Skeletal muscle tissue (tissue), 4 donors: ENCODE results near the gene PLA2G2C. TPM values are rescaled to one million over a fixed set of nuclear protein-coding genes. Genes with fewer than 3 reads are reported as not detected.

ENCODE experiments used
- H3K27ac ChIP-seq: one replicate; pipeline ENCODE4 v1.7.0; 2013; ENCODE audit warnings: mild to moderate bottlenecking, low read depth, low read length, inconsistent platforms
- H3K27me3 ChIP-seq, 3 donors: one replicate each; pipeline ENCODE4 v1.7.0; 2013; ENCODE audit warnings: low read length in 3 of 3; ENCODE audit not compliant: control insufficient read depth in 3 of 3, insufficient read depth in 3 of 3
- H3K36me3 ChIP-seq, 3 donors: one replicate each; pipeline ENCODE4 v1.7.0; 2013; ENCODE audit warnings: low read length in 3 of 3; ENCODE audit not compliant: control insufficient read depth in 3 of 3, insufficient read depth in 3 of 3
- H3K4me1 ChIP-seq, 3 donors: one replicate each; pipeline ENCODE4 v1.7.0; 2013; ENCODE audit warnings: low read length in 3 of 3, mild to moderate bottlenecking in 3 of 3; ENCODE audit not compliant: control insufficient read depth in 3 of 3, insufficient read depth in 3 of 3
- H3K4me3 ChIP-seq, 3 donors: one replicate each; pipeline ENCODE4 v1.7.0; 2013; ENCODE audit warnings: low read length in 3 of 3
- H3K9ac ChIP-seq, 3 donors: one replicate each; pipeline ENCODE4 v1.7.0; 2013; ENCODE audit warnings: low read length in 3 of 3, mild to moderate bottlenecking in 3 of 3, moderate library complexity in 2 of 3, low read depth in 1 of 3
- H3K9me3 ChIP-seq, 3 donors: one replicate each; pipeline ENCODE4 v1.7.0; 2013; ENCODE audit warnings: low read length in 3 of 3; ENCODE audit not compliant: control insufficient read depth in 3 of 3
- total RNA-seq: library from RNA; depleted of rRNA; stranded (reverse); fragments of >200 nt; gene quantifications from one replicate; pipeline ENCODE4 v1.2.3, GENCODE V29; 2014
- donor health status: Osteomylitis.

PLA2G2C gene
- total RNA-seq, 1 donor from 2014 or later: not detected

- peaks cover 5 to 7% (median 7%) of the 10 kb centered on the region in 3 donors for H3K4me1 ChIP-seq
- no peaks in the 10 kb centered on the region for H3K9me3 ChIP-seq
- peak overlapping the region in 1 of 3 donors; percentile 66 for H3K9ac ChIP-seq
- H3K36me3 ChIP-seq: no peaks in the 10 kb centered on the region
- H3K27ac ChIP-seq: no peak overlapping the region
- peaks cover 16 to 28% (median 21%) of the 10 kb centered on the region in 3 donors for H3K27me3 ChIP-seq
- no peak overlapping the region for H3K4me3 ChIP-seq
Measured at GRCh38 chr1:20195462-20195780, 9.1 kb upstream of the PLA2G2C start.

GRCh38 chr1:20194757-20195461 is 8.6 kb upstream of the PLA2G2C start:
- Histone ChIP-seq H3K27me3 (peaks cover 17 to 28% (median 24%) of the 10 kb centered on the region in 3 donors), H3K4me1 (peaks cover 5 to 7% (median 7%) of the 10 kb centered on the region in 3 donors), H3K36me3 (no peaks in the 10 kb centered on the region), H3K27ac (no peak overlapping the region), H3K9me3 (no peaks in the 10 kb centered on the region), H3K9ac (peak overlapping the region in 1 of 3 donors; percentile 66), H3K4me3 (peak overlapping the region; percentile 26 to 60 (median 30))

- no peak overlapping the region for H3K27ac ChIP-seq
Measured at GRCh38 chr1:20194224-20194623, 7.9 kb upstream of the PLA2G2C start.

GRCh38 chr1:20192871-20193411 is 6.6 kb upstream of the PLA2G2C start:
- Histone ChIP-seq H3K27ac (no peak overlapping the region), H3K9ac (no peak overlapping the region), H3K9me3 (no peaks in the 10 kb centered on the region), H3K36me3 (no peaks in the 10 kb centered on the region), H3K4me3 (no peak overlapping the region), H3K4me1 (peaks cover 3 to 7% (median 5%) of the 10 kb centered on the region in 3 donors), H3K27me3 (peaks cover 27 to 46% (median 41%) of the 10 kb centered on the region in 3 donors)

More at GRCh38 chr1:20194224-20194623, 7.9 kb upstream of the PLA2G2C start:
- Histone ChIP-seq H3K36me3 (no peaks in the 10 kb centered on the region), H3K4me1 (peaks cover 4 to 7% (median 5%) of the 10 kb centered on the region in 3 donors), H3K27me3 (peaks cover 18 to 34% (median 29%) of the 10 kb centered on the region in 3 donors), H3K4me3 (no peak overlapping the region), H3K9me3 (no peaks in the 10 kb centered on the region), H3K9ac (no peak overlapping the region)

GRCh38 chr1:20192364-20192763 is 6.0 kb upstream of the PLA2G2C start:
- Histone ChIP-seq H3K4me3 (no peak overlapping the region), H3K36me3 (no peaks in the 10 kb centered on the region), H3K27me3 (peaks cover 25 to 48% (median 42%) of the 10 kb centered on the region in 3 donors), H3K27ac (no peak overlapping the region), H3K4me1 (peaks cover 3 to 7% (median 5%) of the 10 kb centered on the region in 3 donors), H3K9me3 (no peaks in the 10 kb centered on the region), H3K9ac (no peak overlapping the region)

- Histone ChIP-seq H3K36me3 (no peaks in the 10 kb centered on the region), H3K9ac (no peak overlapping the region), H3K4me3 (no peak overlapping the region), H3K4me1 (peaks cover 6 to 10% (median 7%) of the 10 kb centered on the region in 3 donors), H3K9me3 (no peaks in the 10 kb centered on the region), H3K27me3 (peaks cover 26 to 51% (median 50%) of the 10 kb centered on the region in 3 donors), H3K27ac (no peak overlapping the region)
Measured at GRCh38 chr1:20191266-20191825, 5.0 kb upstream of the PLA2G2C start.

GRCh38 chr1:20190256-20191160 is 4.2 kb upstream of the PLA2G2C start:
- Histone ChIP-seq H3K4me3 (no peak overlapping the region), H3K36me3 (no peaks in the 10 kb centered on the region), H3K9me3 (no peaks in the 10 kb centered on the region), H3K27ac (no peak overlapping the region), H3K27me3 (peaks cover 31 to 55% (median 46%) of the 10 kb centered on the region in 3 donors), H3K4me1 (peaks cover 9 to 13% (median 11%) of the 10 kb centered on the region in 3 donors), H3K9ac (no peak overlapping the region)

GRCh38 chr1:20189664-20190063 is 3.3 kb upstream of the PLA2G2C start:
- Histone ChIP-seq H3K27me3 (peaks cover 37 to 62% (median 54%) of the 10 kb centered on the region in 3 donors), H3K9me3 (no peaks in the 10 kb centered on the region), H3K36me3 (no peaks in the 10 kb centered on the region), H3K27ac (no peak overlapping the region), H3K4me1 (peaks cover 6 to 8% (median 6%) of the 10 kb centered on the region in 3 donors), H3K9ac (no peak overlapping the region), H3K4me3 (no peak overlapping the region)

GRCh38 chr1:20188455-20188817 is 2.1 kb upstream of the PLA2G2C start:
- H3K4me1 ChIP-seq: peaks cover 6% of the 10 kb centered on the region in 3 donors
- no peak overlapping the region for H3K27ac ChIP-seq

More at GRCh38 chr1:20188455-20188817, 2.1 kb upstream of the PLA2G2C start:
- Histone ChIP-seq H3K9me3 (no peaks in the 10 kb centered on the region), H3K27me3 (peaks cover 42 to 61% (median 61%) of the 10 kb centered on the region in 3 donors), H3K9ac (no peak overlapping the region), H3K4me3 (no peak overlapping the region), H3K36me3 (no peaks in the 10 kb centered on the region)
